Breast epithelium (tissue), 4 donors: ENCODE results near the gene DST. TPM values are rescaled to one million over a fixed set of nuclear protein-coding genes. Genes with fewer than 3 reads are reported as not detected.
A peak's percentile ranks its signal among the peaks of the same experiment; 100 is the strongest.

ENCODE experiments used
- DNase-seq, 2 donors: peaks; one replicate each; pipeline ENCODE4 v3.0.0-alpha.2; 2019; ENCODE audit warnings: low spot score in 2 of 2
- H3K27ac ChIP-seq, 2 donors: fragments of 200-600 bp; sonication (generic) in 1 of 2; one replicate each; pipeline ENCODE4 v1.5.1; 2016 to 2019; ENCODE audit warnings: mild to moderate bottlenecking in 1 of 2
- H3K27me3 ChIP-seq, 2 donors: fragments of 200-600 bp; sonication (generic) in 1 of 2; one replicate each; pipeline versions ENCODE4 v1.5.1 to v1.6.0; 2017 to 2019; ENCODE audit warnings: control low read depth in 1 of 2, mild to moderate bottlenecking in 1 of 2
- H3K36me3 ChIP-seq: fragments of 200-600 bp; one replicate; pipeline ENCODE4 v1.5.1; 2019
- H3K4me1 ChIP-seq, 2 donors: fragments of 200-600 bp; sonication (generic); one replicate each; pipeline ENCODE4 v1.5.1; 2016 to 2019; ENCODE audit warnings: control low read depth in 1 of 2
- H3K4me3 ChIP-seq, 3 donors: fragments of 200-600 bp; sonication (generic); 1 replicate in 2 of 3; 2 replicates in 1 of 3; pipeline ENCODE4 v1.5.1; 2016 to 2019; ENCODE audit warnings: mild to moderate bottlenecking in 3 of 3, moderate library complexity in 2 of 3
- H3K9me3 ChIP-seq, 2 donors: fragments of 200-600 bp; sonication (generic) in 1 of 2; one replicate each; pipeline ENCODE4 v1.5.1; 2016 to 2019; ENCODE audit warnings: control low read depth in 1 of 2
- CTCF ChIP-seq, 3 donors: fragments of 450-650 bp; IDR thresholded peaks; one replicate each; pipeline ENCODE4 v1.5.1; 2016 to 2017; ENCODE audit warnings: antibody characterized with exemption in 3 of 3, mild to moderate bottlenecking in 3 of 3, moderate library complexity in 3 of 3
- POLR2A ChIP-seq: fragments of 450-650 bp; IDR thresholded peaks from one replicate; pipeline ENCODE4 v1.6.1; 2016; ENCODE audit warnings: antibody characterized with exemption, mild to moderate bottlenecking, moderate library complexity
- POLR2AphosphoS5 ChIP-seq, 3 donors: sonication (generic); formaldehyde crosslinking; IDR thresholded peaks; one replicate each; pipeline ENCODE4 v1.6.1; 2017; ENCODE audit warnings: antibody characterized with exemption in 3 of 3
- intact Hi-C: fragments of 100-400 bp; cut with DNase I; formaldehyde crosslinking; loops from one replicate; pipeline ENCODE4 v1.15.1; 2023; ENCODE audit warnings: low total_unique reads
- total RNA-seq, 3 donors: library from RNA; depleted of rRNA; stranded (reverse); fragments of >200 nt; gene quantifications; one replicate each; pipeline ENCODE4 v1.1.0, GENCODE V29; 2016

The DST gene
- total RNA-seq, 3 donors from 2014 or later, result 272 to 1,354 (median 700) TPM

GRCh38 chr6:56555438-56555872, 87.2 kb downstream of the DST start:
- Histone ChIP-seq H3K27me3 (no peaks in the 10 kb centered on the region), H3K4me3 (no peak overlapping the region), H3K4me1 (no peaks in the 10 kb centered on the region), H3K36me3 (no peaks in the 10 kb centered on the region), H3K9me3 (no peaks in the 10 kb centered on the region), H3K27ac (no peak overlapping the region)
- TF ChIP-seq POLR2A (no peak), CTCF (IDR thresholded peaks at IDR 0.05) (no peak), POLR2AphosphoS5 (IDR thresholded peaks at IDR 0.05) (no peak)
- intact Hi-C loops, result no loop called here
- no peak for DNase-seq

GRCh38 chr6:56552187-56553130, 90.2 kb downstream of the DST start:
- intact Hi-C loops, result no loop called here
- Histone ChIP-seq H3K9me3 (no peaks in the 10 kb centered on the region), H3K4me1 (no peaks in the 10 kb centered on the region), H3K4me3 (no peak overlapping the region), H3K27me3 (no peaks in the 10 kb centered on the region), H3K27ac (no peak overlapping the region), H3K36me3 (no peaks in the 10 kb centered on the region)
- TF ChIP-seq POLR2AphosphoS5 (IDR thresholded peaks at IDR 0.05) (no peak), POLR2A (no peak), CTCF (IDR thresholded peaks at IDR 0.05) (no peak)
- no peak for DNase-seq

- DNase-seq, result no peak
- no peaks in the 10 kb centered on the region for H3K4me1 ChIP-seq
- no peak overlapping the region for H3K27ac ChIP-seq
- no peaks in the 10 kb centered on the region for H3K27me3 ChIP-seq
- H3K36me3 ChIP-seq, result no peaks in the 10 kb centered on the region
- no peaks in the 10 kb centered on the region for H3K9me3 ChIP-seq
- no peak for TF ChIP-seq POLR2AphosphoS5 (IDR thresholded peaks at IDR 0.05)
- no peak for TF ChIP-seq POLR2A
- TF ChIP-seq CTCF (IDR thresholded peaks at IDR 0.05), result no peak
- no peak overlapping the region for H3K4me3 ChIP-seq
- intact Hi-C loops, result no loop called here
Observed at GRCh38 chr6:56551409-56552120, 91.1 kb downstream of the DST start.

- no peaks in the 10 kb centered on the region for H3K9me3 ChIP-seq
- no peaks in the 10 kb centered on the region for H3K27me3 ChIP-seq
- no peaks in the 10 kb centered on the region for H3K36me3 ChIP-seq
- TF ChIP-seq CTCF (IDR thresholded peaks at IDR 0.05) (no peak), POLR2A (no peak), POLR2AphosphoS5 (IDR thresholded peaks at IDR 0.05) (no peak)
- DNase-seq, result no peak
- intact Hi-C loops, result no loop called here
- H3K4me1 ChIP-seq, result peaks cover 0 to 4% of the 10 kb centered on the region in 2 donors
- peak overlapping the region in 1 of 2 donors; percentile 35 for H3K27ac ChIP-seq
- peak overlapping the region; percentile 14 to 46 (median 15) for H3K4me3 ChIP-seq
Observed at GRCh38 chr6:56550301-56550700, 92.4 kb downstream of the DST start.

GRCh38 chr6:56549014-56549413, 93.7 kb downstream of the DST start:
- intact Hi-C loops, result no loop called here
- Histone ChIP-seq H3K9me3 (no peaks in the 10 kb centered on the region), H3K27me3 (no peaks in the 10 kb centered on the region), H3K36me3 (no peaks in the 10 kb centered on the region), H3K4me3 (peak overlapping the region in 1 of 3 donors; percentile 31), H3K4me1 (peaks cover 0 to 5% of the 10 kb centered on the region in 2 donors), H3K27ac (peak overlapping the region; percentile 15 to 30)
- no peak for DNase-seq
- TF ChIP-seq POLR2AphosphoS5 (IDR thresholded peaks at IDR 0.05) (no peak), CTCF (IDR thresholded peaks at IDR 0.05) (peak in 1 of 3 donors; percentile 41)
